K562 (cell line): ENCODE results near the gene SLC16A5. TPM values are rescaled to one million over a fixed set of nuclear protein-coding genes. Genes with fewer than 3 reads are reported as not detected.

ENCODE experiments used
- BMI1 ChIP-seq: fragments of 150-350 bp; IDR thresholded peaks from 2 replicates; pipeline ENCODE4 v1.6.1; 2014; ENCODE audit warnings: low read length
- BRF1 ChIP-seq: IDR thresholded peaks from 3 replicates; pipeline ENCODE4 v1.6.1; 2011; ENCODE audit warnings: borderline replicate concordance, mild to moderate bottlenecking; ENCODE audit not compliant: insufficient read length; ENCODE audit errors: extremely low read depth
- CEBPZ ChIP-seq: fragments of 150-350 bp; IDR thresholded peaks from 2 replicates; pipeline ENCODE4 v1.6.1; 2014; ENCODE audit warnings: low read depth, mild to moderate bottlenecking, low read length, borderline replicate concordance
- CREB5 ChIP-seq: fragments of 250-450 bp; sonication (Bioruptor Pico); IDR thresholded peaks from 2 replicates; pipeline ENCODE4 v1.5.0; 2020; ENCODE audit warnings: mild to moderate bottlenecking
- ELF1 ChIP-seq: fragments of 200-800 bp; sonication (Bioruptor generic); IDR thresholded peaks from 2 replicates; pipeline ENCODE4 v1.6.1; 2016; ENCODE audit warnings: missing genetic modification characterization, missing compliant biosample characterization
- ETV6 ChIP-seq, 3 experiments: fragments of 150-350 bp in 1 of 3; sonication (generic) in 1 of 3; formaldehyde crosslinking in 1 of 3; IDR thresholded peaks; 2 replicates each; pipeline versions ENCODE4 v1.6.1 to v1.8.0; 2014 to 2022; ENCODE audit warnings: borderline replicate concordance in 2 of 3, low read depth in 2 of 3, antibody characterized with exemption in 1 of 3, low read length in 1 of 3, mild to moderate bottlenecking in 1 of 3, missing genetic modification reagents in 1 of 3
- HMG20B ChIP-seq: fragments of 250-450 bp; sonication (Bioruptor Pico); IDR thresholded peaks from 2 replicates; pipeline ENCODE4 v1.5.0; 2021; ENCODE audit warnings: mild to moderate bottlenecking
- HNRNPK ChIP-seq: fragments of 200-400 bp; formaldehyde crosslinking; IDR thresholded peaks from one replicate; pipeline ENCODE4 v1.6.1; 2018; ENCODE audit warnings: mild to moderate bottlenecking, low read depth, low read length; ENCODE audit not compliant: poor library complexity, severe bottlenecking
- KDM2B ChIP-seq: fragments of 250-450 bp; sonication (Bioruptor Pico); IDR thresholded peaks from 2 replicates; pipeline ENCODE4 v1.8.0; 2021; ENCODE audit warnings: mild to moderate bottlenecking, moderate library complexity
- NCOR1 ChIP-seq: fragments of 450-650 bp; IDR thresholded peaks from 2 replicates; pipeline ENCODE4 v1.6.1; 2016; ENCODE audit warnings: mild to moderate bottlenecking, moderate library complexity
- NFIC ChIP-seq: fragments of 450-650 bp; IDR thresholded peaks from 2 replicates; pipeline ENCODE4 v1.6.1; 2017; ENCODE audit warnings: mild to moderate bottlenecking, inconsistent platforms
- NR2C1 ChIP-seq, 2 experiments: fragments of 450-650 bp; IDR thresholded peaks; 2 replicates each; pipeline ENCODE4 v1.6.1; 2017; ENCODE audit warnings: mild to moderate bottlenecking in 2 of 2, antibody characterized with exemption in 1 of 2, inconsistent platforms in 1 of 2, missing compliant biosample characterization in 1 of 2, missing genetic modification characterization in 1 of 2
- POLR3A ChIP-seq: IDR thresholded peaks from 2 replicates; pipeline ENCODE4 v1.6.1; 2011; ENCODE audit warnings: borderline replicate concordance, mild to moderate bottlenecking, moderate library complexity; ENCODE audit not compliant: insufficient read length, insufficient read depth; ENCODE audit errors: extremely low read depth
- RAD21 ChIP-seq, 2 experiments: fragments of 250-450 bp in 1 of 2; fragments of 450-650 bp in 1 of 2; sonication (Bioruptor Pico) in 1 of 2; formaldehyde crosslinking in 1 of 2; IDR thresholded peaks in 1 of 2; conservative IDR thresholded peaks in 1 of 2; 2 replicates each; pipeline versions ENCODE4 v1.4.0 to v1.8.0; 2020 to 2022; ENCODE audit warnings: mild to moderate bottlenecking in 2 of 2, moderate library complexity in 1 of 2
- TAF15 ChIP-seq: fragments of 200-400 bp; formaldehyde crosslinking; IDR thresholded peaks from 2 replicates; pipeline ENCODE4 v1.6.1; 2017; ENCODE audit warnings: mild to moderate bottlenecking, low read depth, low read length, moderate library complexity
- TAF7 ChIP-seq: fragments of 450-650 bp; IDR thresholded peaks from 2 replicates; pipeline ENCODE4 v1.6.1; 2016; ENCODE audit warnings: missing genetic modification characterization, missing compliant biosample characterization
- ZBTB17 ChIP-seq: fragments of 450-650 bp; formaldehyde crosslinking; IDR thresholded peaks from 2 replicates; pipeline ENCODE4 v1.4.0; 2020; ENCODE audit warnings: mild to moderate bottlenecking
- ZNF217 ChIP-seq: sonication (generic); formaldehyde crosslinking; IDR thresholded peaks from 2 replicates; pipeline ENCODE4 v1.8.0; 2022; ENCODE audit warnings: mild to moderate bottlenecking, missing genetic modification reagents
- ZNF3 ChIP-seq: fragments of 250-450 bp; sonication (Bioruptor Pico); IDR thresholded peaks from 2 replicates; pipeline ENCODE4 v1.5.0; 2021; ENCODE audit warnings: mild to moderate bottlenecking, moderate library complexity
- ZNF431 ChIP-seq: sonication (generic); formaldehyde crosslinking; IDR thresholded peaks from 2 replicates; pipeline ENCODE4 v1.8.0; 2022; ENCODE audit warnings: mild to moderate bottlenecking, missing genetic modification reagents
- ZNF77 ChIP-seq: fragments of 250-450 bp; sonication (Bioruptor Pico); IDR thresholded peaks from 2 replicates; pipeline ENCODE4 v1.5.0; 2020
- ZZZ3 ChIP-seq: fragments of 450-650 bp; IDR thresholded peaks from 2 replicates; pipeline ENCODE4 v1.6.1; 2016; ENCODE audit warnings: antibody characterized with exemption, mild to moderate bottlenecking, moderate library complexity
- polyA plus RNA-seq, 8 experiments: library from polyadenylated mRNA; depleted of rRNA in 4 of 8; stranded (reverse) in 5 of 8; unstranded in 3 of 8; fragments of >200 nt; fragmentation: Nextera tagmentation in 2 of 8; fragmentation: Illumina TruSeq in 1 of 8; extraction: Ambion mirVana in 2 of 8; extraction: Trizol in 1 of 8; gene quantifications; 2 replicates each; pipeline versions ENCODE4 v1.2.1 to v1.2.3, GENCODE V29; 2011 to 2014; ENCODE audit warnings: inconsistent platforms in 1 of 8, missing spikeins in 1 of 8
- total RNA-seq, 7 experiments: library from RNA; depleted of rRNA in 6 of 7; stranded (reverse); fragments of >200 nt in 6 of 7; fragmentation: Illumina TruSeq in 2 of 7; extraction: Trizol in 2 of 7; gene quantifications; 2 replicates each; pipeline versions ENCODE4 v1.2.1 to v1.2.3, GENCODE V29; 2011 to 2021; ENCODE audit warnings: low replicate concordance in 1 of 7

The SLC16A5 gene
- total and polyA plus RNA-seq, 9 of the 15 experiments (the other 6 are each of a cell fraction or from before 2014, with no cell fraction given) = 0.06 to 2.6 (median 0.91) TPM

DNA sequence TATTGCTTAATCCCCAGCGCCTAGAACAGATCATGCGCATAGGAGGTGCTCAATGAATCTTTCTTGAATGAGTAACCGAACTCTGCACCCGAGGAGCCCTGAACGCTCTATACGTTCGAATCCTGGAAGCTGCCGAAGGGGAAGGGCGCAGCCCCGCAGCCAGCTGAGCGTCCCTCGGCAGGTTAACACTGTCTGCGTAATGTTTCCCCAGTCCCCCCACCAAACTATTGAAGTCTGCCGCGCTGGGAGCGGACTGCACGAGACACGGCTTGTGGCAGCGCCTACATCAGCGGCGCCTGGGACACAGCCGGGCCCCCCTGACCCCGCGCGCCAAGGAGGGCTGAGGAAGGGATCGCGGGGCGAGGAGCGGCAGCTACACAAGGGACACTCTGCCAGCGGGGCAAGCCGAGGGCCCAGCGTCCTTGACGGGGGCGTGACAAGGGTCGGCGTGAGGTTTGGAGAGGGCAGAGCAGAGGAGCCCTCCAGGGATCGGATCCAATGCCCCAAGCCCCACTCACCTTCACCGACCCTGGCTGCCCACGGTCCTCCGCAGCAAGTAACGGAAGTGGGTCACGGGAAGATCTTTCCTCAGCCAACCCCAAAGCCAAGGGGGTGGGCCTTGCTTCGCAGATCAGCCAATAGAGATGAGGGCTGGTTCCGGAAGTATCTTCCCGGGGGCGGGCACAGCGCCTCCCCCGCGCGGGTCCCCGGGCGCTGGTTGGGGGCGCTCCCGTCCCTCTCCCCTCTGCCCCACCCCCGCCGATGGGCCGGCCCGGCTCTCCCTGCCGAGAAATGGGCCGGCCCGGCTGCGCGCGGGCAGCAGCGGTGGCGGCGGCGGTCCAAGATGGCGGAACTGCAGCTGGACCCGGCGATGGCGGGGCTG lies 41.1 kb upstream of the SLC16A5 start, which contains the start of the genes ATP5PD and KCTD2 (continued):
- no peak for TF ChIP-seq TAF15
- TF ChIP-seq ZNF3 (CRISPR knock-in tag) = no peak
- no peak for TF ChIP-seq KDM2B (CRISPR knock-in tag)
- no peak for TF ChIP-seq HMG20B (CRISPR knock-in tag)
- TF ChIP-seq BMI1 = no peak
- TF ChIP-seq CEBPZ = peak; percentile 94
- peak; percentile 96 for TF ChIP-seq ELF1 (tag)
- no peak for TF ChIP-seq BRF1
- TF ChIP-seq ZNF431 (CRISPR knock-in tag) = 0 out of 2 replicates have a peak, but pooled peaks have one; percentile 51
- no peak for TF ChIP-seq NR2C1 (IDR thresholded peaks at IDR 0.05)
- TF ChIP-seq NR2C1 (tag; IDR thresholded peaks at IDR 0.05) = no peak
- TF ChIP-seq ZNF217 (CRISPR knock-in tag) = no peak
- TF ChIP-seq ZZZ3 = no peak
- no peak for TF ChIP-seq ZNF77 (CRISPR knock-in tag)
- TF ChIP-seq NFIC = no peak
- peak; percentile 43 for TF ChIP-seq HNRNPK
- no peak for TF ChIP-seq ETV6 (IDR thresholded peaks at IDR 0.05; ENCODE audit: borderline replicate concordance in 1 of 2, low read depth in 2 of 2, low read length in 1 of 2)
- peak; percentile 73; the same call in 1 of the 2 replicates for TF ChIP-seq ETV6 (CRISPR knock-in tag; IDR thresholded peaks at IDR 0.05; ENCODE audit: borderline replicate concordance)
- peak; percentile 71 for TF ChIP-seq TAF7
- TF ChIP-seq POLR3A = no peak
- no peak for TF ChIP-seq NCOR1
- no peak for TF ChIP-seq CREB5 (CRISPR knock-in tag)
- no peak for TF ChIP-seq RAD21 (CRISPR knock-in tag; conservative IDR thresholded peaks at IDR 0.05 in 1 of 2, IDR thresholded peaks at IDR 0.05 in 1 of 2)
- TF ChIP-seq ZBTB17 (CRISPR knock-in tag) = no peak; the same call in 1 of the 2 replicates
